K562 (cell line): Measurements from ENCODE around the gene GUK1. TPM values are rescaled to one million over a fixed set of nuclear protein-coding genes. Genes with fewer than 3 reads are reported as not detected.

Source experiments
- BDP1 ChIP-seq: IDR thresholded peaks from 3 replicates; pipeline ENCODE4 v1.6.1; 2011; ENCODE audit not compliant: insufficient read length, insufficient read depth
- BRD9 ChIP-seq: fragments of 450-650 bp; IDR thresholded peaks from 2 replicates; pipeline ENCODE4 v1.6.1; 2018; ENCODE audit warnings: low read depth; ENCODE audit not compliant: partially characterized antibody
- CBFB ChIP-seq: sonication (generic); formaldehyde crosslinking; IDR thresholded peaks from 2 replicates; pipeline ENCODE4 v1.4.0; 2020; ENCODE audit warnings: mild to moderate bottlenecking, missing genetic modification reagents
- DACH1 ChIP-seq: fragments of 450-650 bp; IDR thresholded peaks from 2 replicates; pipeline ENCODE4 v1.6.1; 2018; ENCODE audit not compliant: partially characterized antibody
- EP300 ChIP-seq: IDR thresholded peaks from 2 replicates; pipeline ENCODE4 v1.6.1; 2012; ENCODE audit warnings: low read length, improper control_type of control experiment
- HLTF ChIP-seq: fragments of 450-650 bp; IDR thresholded peaks from 2 replicates; pipeline ENCODE4 v1.6.1; 2016
- POLR2G ChIP-seq: fragments of 200-400 bp; formaldehyde crosslinking; IDR thresholded peaks from 2 replicates; pipeline ENCODE4 v1.6.1; 2017; ENCODE audit warnings: low read depth, mild to moderate bottlenecking, antibody characterized with exemption, low read length, moderate library complexity
- PRPF4 ChIP-seq: fragments of 200-400 bp; formaldehyde crosslinking; IDR thresholded peaks from one replicate; pipeline ENCODE4 v1.6.1; 2017; ENCODE audit warnings: low read length, low read depth, mild to moderate bottlenecking; ENCODE audit not compliant: insufficient read depth, poor library complexity, severe bottlenecking
- SMARCE1 ChIP-seq: fragments of 450-650 bp; IDR thresholded peaks from 2 replicates; pipeline ENCODE4 v1.7.1; 2016; ENCODE audit warnings: mild to moderate bottlenecking
- SP2 ChIP-seq: IDR thresholded peaks from 2 replicates; pipeline ENCODE4 v1.6.1; 2011; ENCODE audit warnings: mild to moderate bottlenecking, low read depth, low read length, moderate library complexity; ENCODE audit not compliant: poor library complexity, severe bottlenecking; ENCODE audit errors: extremely low read depth
- SUPT5H ChIP-seq: fragments of 450-650 bp; IDR thresholded peaks from 2 replicates; pipeline ENCODE4 v1.6.1; 2016
- TAF1 ChIP-seq: IDR thresholded peaks from 2 replicates; pipeline ENCODE4 v1.6.1; 2011; ENCODE audit warnings: mild to moderate bottlenecking, low read length, moderate library complexity; ENCODE audit not compliant: insufficient read depth, control insufficient read depth, severe bottlenecking; ENCODE audit errors: extremely low read depth
- ZSCAN32 ChIP-seq: fragments of 450-650 bp; formaldehyde crosslinking; IDR thresholded peaks from 2 replicates; pipeline ENCODE4 v1.4.0; 2020; ENCODE audit warnings: mild to moderate bottlenecking, moderate library complexity
- ZZZ3 ChIP-seq: fragments of 450-650 bp; IDR thresholded peaks from 2 replicates; pipeline ENCODE4 v1.6.1; 2016; ENCODE audit warnings: antibody characterized with exemption, mild to moderate bottlenecking, moderate library complexity
- polyA plus RNA-seq, 8 experiments: library from polyadenylated mRNA; depleted of rRNA in 4 of 8; stranded (reverse) in 5 of 8; unstranded in 3 of 8; fragments of >200 nt; fragmentation: Nextera tagmentation in 2 of 8; fragmentation: Illumina TruSeq in 1 of 8; extraction: Ambion mirVana in 2 of 8; extraction: Trizol in 1 of 8; gene quantifications; 2 replicates each; pipeline versions ENCODE4 v1.2.1 to v1.2.3, GENCODE V29; 2011 to 2014; ENCODE audit warnings: inconsistent platforms in 1 of 8, missing spikeins in 1 of 8
- total RNA-seq, 7 experiments: library from RNA; depleted of rRNA in 6 of 7; stranded (reverse); fragments of >200 nt in 6 of 7; fragmentation: Illumina TruSeq in 2 of 7; extraction: Trizol in 2 of 7; gene quantifications; 2 replicates each; pipeline versions ENCODE4 v1.2.1 to v1.2.3, GENCODE V29; 2011 to 2021; ENCODE audit warnings: low replicate concordance in 1 of 7
- TF ChIP-seq, protein P1 (sequence below): sonication (generic); formaldehyde crosslinking; IDR thresholded peaks from 2 replicates; pipeline ENCODE4 v1.5.0; 2020; ENCODE audit warnings: missing genetic modification reagents
- TF ChIP-seq, protein P2 (sequence below): fragments of 450-650 bp; IDR thresholded peaks from 2 replicates; pipeline ENCODE4 v1.6.1; 2017; ENCODE audit warnings: mild to moderate bottlenecking, moderate library complexity
- TF ChIP-seq, protein P3 (sequence below): sonication (generic); formaldehyde crosslinking; IDR thresholded peaks from 2 replicates; pipeline ENCODE4 v1.8.0; 2022; ENCODE audit warnings: missing genetic modification reagents, mild to moderate bottlenecking, borderline replicate concordance
- TF ChIP-seq, protein P4 (sequence below): fragments of 450-650 bp; IDR thresholded peaks from 2 replicates; pipeline ENCODE4 v1.6.1; 2016; ENCODE audit warnings: mild to moderate bottlenecking
- TF ChIP-seq, protein P5 (sequence below): fragments of 250-450 bp; sonication (Bioruptor Pico); IDR thresholded peaks from 2 replicates; pipeline ENCODE4 v1.4.0; 2020; ENCODE audit warnings: borderline replicate concordance

The GUK1 gene
- total and polyA plus RNA-seq, 9 of the 15 experiments (the other 6 are each of a cell fraction or from before 2014, with no cell fraction given): 7.0 to 331 (median 132) TPM

DNA sequence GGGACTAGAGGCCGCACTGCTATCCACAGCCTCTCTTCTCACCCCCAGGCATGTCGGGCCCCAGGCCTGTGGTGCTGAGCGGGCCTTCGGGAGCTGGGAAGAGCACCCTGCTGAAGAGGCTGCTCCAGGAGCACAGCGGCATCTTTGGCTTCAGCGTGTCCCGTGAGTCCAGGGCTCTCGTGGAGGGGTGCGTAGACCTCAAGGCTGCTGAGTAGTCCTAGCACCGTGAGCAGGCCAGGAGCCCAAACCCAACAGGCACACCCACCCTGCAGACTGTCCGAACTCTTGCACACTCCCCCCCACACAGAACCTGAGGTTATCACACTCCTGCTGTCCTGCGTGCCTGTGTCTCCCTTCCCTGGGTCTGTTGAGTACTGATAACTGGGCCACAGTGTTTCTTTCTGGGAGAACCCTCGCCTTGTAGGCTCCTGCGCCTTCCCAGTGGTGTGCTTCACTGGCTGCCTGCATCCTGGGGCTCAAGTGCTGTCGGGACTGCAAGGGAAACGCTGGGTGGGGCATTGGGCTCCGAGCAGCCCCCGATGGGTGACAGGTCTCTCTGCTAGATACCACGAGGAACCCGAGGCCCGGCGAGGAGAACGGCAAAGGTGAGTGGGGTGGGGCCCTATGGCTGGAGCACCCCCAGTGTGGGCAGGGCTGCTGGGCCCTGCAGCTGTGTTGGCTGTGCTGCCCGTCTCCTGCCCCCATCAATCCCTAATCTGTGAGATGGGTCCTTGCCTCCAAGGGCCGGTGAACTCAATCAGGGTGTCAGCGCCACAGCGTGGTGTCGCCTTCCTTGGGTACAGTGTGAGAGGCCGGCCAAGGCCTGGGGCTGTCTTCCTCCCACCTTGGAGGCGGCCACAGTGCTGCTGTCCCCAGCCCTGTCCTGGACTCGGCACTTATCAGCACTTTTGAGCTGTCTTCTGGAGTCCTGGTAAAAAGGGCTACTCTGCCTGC, 5.7 kb downstream of the GUK1 start (continued):
- TF ChIP-seq, protein P1, sequence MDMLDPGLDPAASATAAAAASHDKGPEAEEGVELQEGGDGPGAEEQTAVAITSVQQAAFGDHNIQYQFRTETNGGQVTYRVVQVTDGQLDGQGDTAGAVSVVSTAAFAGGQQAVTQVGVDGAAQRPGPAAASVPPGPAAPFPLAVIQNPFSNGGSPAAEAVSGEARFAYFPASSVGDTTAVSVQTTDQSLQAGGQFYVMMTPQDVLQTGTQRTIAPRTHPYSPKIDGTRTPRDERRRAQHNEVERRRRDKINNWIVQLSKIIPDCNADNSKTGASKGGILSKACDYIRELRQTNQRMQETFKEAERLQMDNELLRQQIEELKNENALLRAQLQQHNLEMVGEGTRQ (CRISPR knock-in tag): no peak
- TF ChIP-seq SUPT5H (no peak), ZSCAN32 (CRISPR knock-in tag) (no peak), PRPF4 (no peak), TAF1 (no peak), BRD9 (no peak), SMARCE1 (peak; percentile 91), BDP1 (no peak), EP300 (peak; percentile 89), SP2 (no peak), ZZZ3 (no peak), HLTF (peak; percentile 84), POLR2G (no peak; the same call in 1 of the 2 replicates), CBFB (CRISPR knock-in tag) (peak; percentile 52; the same call in 1 of the 2 replicates), DACH1 (no peak)
- TF ChIP-seq, protein P2, sequence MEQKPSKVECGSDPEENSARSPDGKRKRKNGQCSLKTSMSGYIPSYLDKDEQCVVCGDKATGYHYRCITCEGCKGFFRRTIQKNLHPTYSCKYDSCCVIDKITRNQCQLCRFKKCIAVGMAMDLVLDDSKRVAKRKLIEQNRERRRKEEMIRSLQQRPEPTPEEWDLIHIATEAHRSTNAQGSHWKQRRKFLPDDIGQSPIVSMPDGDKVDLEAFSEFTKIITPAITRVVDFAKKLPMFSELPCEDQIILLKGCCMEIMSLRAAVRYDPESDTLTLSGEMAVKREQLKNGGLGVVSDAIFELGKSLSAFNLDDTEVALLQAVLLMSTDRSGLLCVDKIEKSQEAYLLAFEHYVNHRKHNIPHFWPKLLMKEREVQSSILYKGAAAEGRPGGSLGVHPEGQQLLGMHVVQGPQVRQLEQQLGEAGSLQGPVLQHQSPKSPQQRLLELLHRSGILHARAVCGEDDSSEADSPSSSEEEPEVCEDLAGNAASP: no peak
- TF ChIP-seq, protein P3, sequence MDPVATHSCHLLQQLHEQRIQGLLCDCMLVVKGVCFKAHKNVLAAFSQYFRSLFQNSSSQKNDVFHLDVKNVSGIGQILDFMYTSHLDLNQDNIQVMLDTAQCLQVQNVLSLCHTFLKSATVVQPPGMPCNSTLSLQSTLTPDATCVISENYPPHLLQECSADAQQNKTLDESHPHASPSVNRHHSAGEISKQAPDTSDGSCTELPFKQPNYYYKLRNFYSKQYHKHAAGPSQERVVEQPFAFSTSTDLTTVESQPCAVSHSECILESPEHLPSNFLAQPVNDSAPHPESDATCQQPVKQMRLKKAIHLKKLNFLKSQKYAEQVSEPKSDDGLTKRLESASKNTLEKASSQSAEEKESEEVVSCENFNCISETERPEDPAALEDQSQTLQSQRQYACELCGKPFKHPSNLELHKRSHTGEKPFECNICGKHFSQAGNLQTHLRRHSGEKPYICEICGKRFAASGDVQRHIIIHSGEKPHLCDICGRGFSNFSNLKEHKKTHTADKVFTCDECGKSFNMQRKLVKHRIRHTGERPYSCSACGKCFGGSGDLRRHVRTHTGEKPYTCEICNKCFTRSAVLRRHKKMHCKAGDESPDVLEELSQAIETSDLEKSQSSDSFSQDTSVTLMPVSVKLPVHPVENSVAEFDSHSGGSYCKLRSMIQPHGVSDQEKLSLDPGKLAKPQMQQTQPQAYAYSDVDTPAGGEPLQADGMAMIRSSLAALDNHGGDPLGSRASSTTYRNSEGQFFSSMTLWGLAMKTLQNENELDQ: no peak
- TF ChIP-seq, protein P4, sequence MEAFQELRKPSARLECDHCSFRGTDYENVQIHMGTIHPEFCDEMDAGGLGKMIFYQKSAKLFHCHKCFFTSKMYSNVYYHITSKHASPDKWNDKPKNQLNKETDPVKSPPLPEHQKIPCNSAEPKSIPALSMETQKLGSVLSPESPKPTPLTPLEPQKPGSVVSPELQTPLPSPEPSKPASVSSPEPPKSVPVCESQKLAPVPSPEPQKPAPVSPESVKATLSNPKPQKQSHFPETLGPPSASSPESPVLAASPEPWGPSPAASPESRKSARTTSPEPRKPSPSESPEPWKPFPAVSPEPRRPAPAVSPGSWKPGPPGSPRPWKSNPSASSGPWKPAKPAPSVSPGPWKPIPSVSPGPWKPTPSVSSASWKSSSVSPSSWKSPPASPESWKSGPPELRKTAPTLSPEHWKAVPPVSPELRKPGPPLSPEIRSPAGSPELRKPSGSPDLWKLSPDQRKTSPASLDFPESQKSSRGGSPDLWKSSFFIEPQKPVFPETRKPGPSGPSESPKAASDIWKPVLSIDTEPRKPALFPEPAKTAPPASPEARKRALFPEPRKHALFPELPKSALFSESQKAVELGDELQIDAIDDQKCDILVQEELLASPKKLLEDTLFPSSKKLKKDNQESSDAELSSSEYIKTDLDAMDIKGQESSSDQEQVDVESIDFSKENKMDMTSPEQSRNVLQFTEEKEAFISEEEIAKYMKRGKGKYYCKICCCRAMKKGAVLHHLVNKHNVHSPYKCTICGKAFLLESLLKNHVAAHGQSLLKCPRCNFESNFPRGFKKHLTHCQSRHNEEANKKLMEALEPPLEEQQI: no peak
- TF ChIP-seq, protein P5, sequence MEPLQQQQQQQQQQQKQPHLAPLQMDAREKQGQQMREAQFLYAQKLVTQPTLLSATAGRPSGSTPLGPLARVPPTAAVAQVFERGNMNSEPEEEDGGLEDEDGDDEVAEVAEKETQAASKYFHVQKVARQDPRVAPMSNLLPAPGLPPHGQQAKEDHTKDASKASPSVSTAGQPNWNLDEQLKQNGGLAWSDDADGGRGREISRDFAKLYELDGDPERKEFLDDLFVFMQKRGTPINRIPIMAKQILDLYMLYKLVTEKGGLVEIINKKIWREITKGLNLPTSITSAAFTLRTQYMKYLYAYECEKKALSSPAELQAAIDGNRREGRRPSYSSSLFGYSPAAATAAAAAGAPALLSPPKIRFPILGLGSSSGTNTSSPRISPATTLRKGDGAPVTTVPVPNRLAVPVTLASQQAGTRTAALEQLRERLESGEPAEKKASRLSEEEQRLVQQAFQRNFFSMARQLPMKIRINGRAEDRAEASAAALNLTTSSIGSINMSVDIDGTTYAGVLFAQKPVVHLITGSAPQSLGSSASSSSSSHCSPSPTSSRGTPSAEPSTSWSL: no peak
